A549 (cell line): ENCODE measurements around the gene GPX3.

Source experiments
- BCL3 ChIP-seq: fragments of >200 bp; sonication (Bioruptor Twin); formaldehyde crosslinking; IDR thresholded peaks from 3 replicates; pipeline ENCODE4 v1.6.1; 2016
- ESRRA ChIP-seq: fragments of 150-350 bp; IDR thresholded peaks from 2 replicates; pipeline ENCODE4 v1.6.1; 2014; ENCODE audit warnings: mild to moderate bottlenecking, low read length, borderline replicate concordance
- FOSB ChIP-seq: fragments of 250-450 bp; sonication (Bioruptor Pico); IDR thresholded peaks from 2 replicates; pipeline ENCODE4 v1.5.0; 2020; ENCODE audit warnings: mild to moderate bottlenecking, moderate library complexity
- FOSL2 ChIP-seq, 2 experiments: fragments of 450-650 bp in 1 of 2; fragments of >200 bp in 1 of 2; sonication (Bioruptor Twin) in 1 of 2; formaldehyde crosslinking; IDR thresholded peaks; 2 replicates each; pipeline versions ENCODE4 v1.5.0 to v1.6.1; 2016 to 2020; ENCODE audit warnings: mild to moderate bottlenecking in 1 of 2, moderate library complexity in 1 of 2
- KDM1A ChIP-seq: fragments of 200-600 bp; sonication (generic); IDR thresholded peaks from 2 replicates; pipeline ENCODE4 v1.6.1; 2016; ENCODE audit warnings: low read depth, mild to moderate bottlenecking
- MAFK ChIP-seq: fragments of 450-650 bp; IDR thresholded peaks from 2 replicates; pipeline ENCODE4 v1.6.1; 2014; ENCODE audit not compliant: partially characterized antibody
- MYC ChIP-seq: IDR thresholded peaks from 2 replicates; pipeline ENCODE4 v1.6.1; 2012; ENCODE audit warnings: mild to moderate bottlenecking, inconsistent platforms, low read length, improper control_type of control experiment, borderline replicate concordance
- NFE2L2 ChIP-seq: fragments of 150-350 bp; conservative IDR thresholded peaks from 2 replicates; pipeline ENCODE4 v1.6.1; 2014; ENCODE audit warnings: low read length
- NR3C1 ChIP-seq: fragments of >200 bp; sonication (Bioruptor Twin); formaldehyde crosslinking; IDR thresholded peaks from 3 replicates; pipeline ENCODE4 v1.6.1; 2017
- POLR2A ChIP-seq: IDR thresholded peaks from 2 replicates; pipeline ENCODE4 v1.6.1; 2012; ENCODE audit warnings: mild to moderate bottlenecking, low read length
- RAD21 ChIP-seq, 2 experiments: fragments of >200 bp in 1 of 2; sonication (Bioruptor Twin) in 1 of 2; formaldehyde crosslinking in 1 of 2; IDR thresholded peaks in 1 of 2; conservative IDR thresholded peaks in 1 of 2; 2 replicates in 1 of 2; 3 replicates in 1 of 2; pipeline ENCODE4 v1.6.1; 2012 to 2018; ENCODE audit warnings: inconsistent platforms in 1 of 2
- RFX5 ChIP-seq: fragments of 450-650 bp; IDR thresholded peaks from 2 replicates; pipeline ENCODE4 v1.7.1; 2014; ENCODE audit warnings: antibody characterized with exemption, mild to moderate bottlenecking, moderate library complexity
- TF ChIP-seq, protein P1 (sequence below): fragments of >200 bp; sonication (Bioruptor Twin); formaldehyde crosslinking; IDR thresholded peaks from 3 replicates; pipeline ENCODE4 v1.5.1; 2016

- TF ChIP-seq NFE2L2, result no peak
- TF ChIP-seq, protein P1, sequence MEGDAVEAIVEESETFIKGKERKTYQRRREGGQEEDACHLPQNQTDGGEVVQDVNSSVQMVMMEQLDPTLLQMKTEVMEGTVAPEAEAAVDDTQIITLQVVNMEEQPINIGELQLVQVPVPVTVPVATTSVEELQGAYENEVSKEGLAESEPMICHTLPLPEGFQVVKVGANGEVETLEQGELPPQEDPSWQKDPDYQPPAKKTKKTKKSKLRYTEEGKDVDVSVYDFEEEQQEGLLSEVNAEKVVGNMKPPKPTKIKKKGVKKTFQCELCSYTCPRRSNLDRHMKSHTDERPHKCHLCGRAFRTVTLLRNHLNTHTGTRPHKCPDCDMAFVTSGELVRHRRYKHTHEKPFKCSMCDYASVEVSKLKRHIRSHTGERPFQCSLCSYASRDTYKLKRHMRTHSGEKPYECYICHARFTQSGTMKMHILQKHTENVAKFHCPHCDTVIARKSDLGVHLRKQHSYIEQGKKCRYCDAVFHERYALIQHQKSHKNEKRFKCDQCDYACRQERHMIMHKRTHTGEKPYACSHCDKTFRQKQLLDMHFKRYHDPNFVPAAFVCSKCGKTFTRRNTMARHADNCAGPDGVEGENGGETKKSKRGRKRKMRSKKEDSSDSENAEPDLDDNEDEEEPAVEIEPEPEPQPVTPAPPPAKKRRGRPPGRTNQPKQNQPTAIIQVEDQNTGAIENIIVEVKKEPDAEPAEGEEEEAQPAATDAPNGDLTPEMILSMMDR, result peak; percentile 7; the same call in 1 of the 3 replicates
- TF ChIP-seq KDM1A, result no peak
- no peak for TF ChIP-seq RFX5
- TF ChIP-seq BCL3, result no peak
- TF ChIP-seq RAD21 (conservative IDR thresholded peaks at IDR 0.05 in 1 of 2, IDR thresholded peaks at IDR 0.05 in 1 of 2), result peak in 1 of 2 experiments; percentile 51; a peak in 2 of 5 replicates
- no peak for TF ChIP-seq ESRRA
- no peak for TF ChIP-seq FOSL2 (IDR thresholded peaks at IDR 0.05)
- no peak for TF ChIP-seq FOSL2 (CRISPR knock-in tag; IDR thresholded peaks at IDR 0.05)
- no peak for TF ChIP-seq POLR2A
- TF ChIP-seq NR3C1, result no peak
- no peak for TF ChIP-seq FOSB (CRISPR knock-in tag)
- TF ChIP-seq MYC, result no peak
- TF ChIP-seq MAFK, result no peak
Measured at GRCh38 chr5:150989695-150990094, 30.7 kb upstream of the GPX3 start.
